ENCODE results near the gene RNF25.

GRCh38 chr2:218658671-218659257 lies 13.0 kb downstream of the RNF25 start:
- peak; percentile 53 for TF ChIP-seq CTCF (IDR thresholded peaks at IDR 0.05; ENCODE audit: insufficient read depth, low read length, poor library complexity, severe bottlenecking)
- TF ChIP-seq EZH2phosphoT487 (conservative IDR thresholded peaks at IDR 0.05; ENCODE audit: low read length): no peak

Data from SU-DHL-6 (cell line).